NCI-H2171 treated with DMSO at 0.1 percent for 48 hours (cell line): ENCODE results near the gene MERTK.
A peak's percentile ranks its signal among the peaks of the same experiment; 100 is the strongest.
"Not testable (repeated sequence)": the region's sequence is repeated elsewhere in the genome, so short reads cannot be mapped to it uniquely, and the experiment has no call there.

ENCODE experiments used
- DNase-seq: peaks from one replicate; lab custom pipeline; 2025; lab: John Stamatoyannopoulos, UW

Gene MERTK

DNA sequence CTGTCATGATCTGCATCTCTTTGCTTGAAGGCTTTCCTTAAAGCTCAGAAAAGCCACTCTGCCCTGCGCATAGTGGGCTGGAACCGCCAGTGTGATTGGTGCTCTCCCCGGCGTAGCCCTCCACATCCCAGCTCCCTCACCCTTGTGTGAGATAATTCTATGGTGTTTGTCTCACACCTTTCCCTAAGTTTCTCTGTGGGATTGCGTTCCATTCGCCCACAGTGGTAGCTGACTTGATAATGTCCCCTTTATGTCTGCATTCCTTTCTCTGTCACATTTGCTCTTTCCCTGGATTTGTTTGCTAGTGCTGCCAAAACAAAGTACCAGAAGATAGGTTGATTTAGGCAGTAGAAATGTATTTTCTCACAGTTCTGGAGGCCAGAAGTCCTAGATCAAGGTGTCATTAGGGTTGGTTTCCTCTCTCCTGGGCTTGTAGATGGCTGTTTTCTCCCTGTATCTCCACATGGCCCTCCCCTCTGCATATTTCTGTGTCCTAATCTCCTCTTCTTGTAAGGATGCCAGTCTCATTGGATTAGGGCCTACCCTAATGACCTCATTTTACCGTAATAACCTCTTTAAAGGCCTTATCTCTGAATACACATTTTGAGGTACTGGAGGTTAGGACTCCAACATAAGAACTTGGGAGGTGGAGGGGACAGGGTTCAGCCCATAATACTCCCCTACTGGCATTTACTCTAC, 149.3 kb downstream of the MERTK start:
- DNase-seq, result no peak

DNA sequence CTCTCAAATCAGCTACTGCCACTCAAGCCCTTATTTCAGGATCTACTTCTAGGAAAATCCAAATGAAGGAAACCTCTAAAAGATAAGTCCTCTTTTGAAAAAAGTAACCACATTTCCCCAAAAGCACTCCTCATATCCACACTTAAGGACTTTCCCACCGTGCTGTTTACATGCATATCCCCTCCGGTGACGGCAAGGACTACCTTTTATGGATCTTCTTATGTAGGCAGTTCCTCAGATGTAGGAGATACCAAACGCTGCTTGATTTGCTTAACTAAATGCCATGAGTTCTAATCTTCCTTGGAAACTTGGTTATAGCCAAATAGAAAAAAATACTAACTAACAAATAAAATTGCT, 149.8 kb downstream of the MERTK start:
- no peak for DNase-seq

DNA sequence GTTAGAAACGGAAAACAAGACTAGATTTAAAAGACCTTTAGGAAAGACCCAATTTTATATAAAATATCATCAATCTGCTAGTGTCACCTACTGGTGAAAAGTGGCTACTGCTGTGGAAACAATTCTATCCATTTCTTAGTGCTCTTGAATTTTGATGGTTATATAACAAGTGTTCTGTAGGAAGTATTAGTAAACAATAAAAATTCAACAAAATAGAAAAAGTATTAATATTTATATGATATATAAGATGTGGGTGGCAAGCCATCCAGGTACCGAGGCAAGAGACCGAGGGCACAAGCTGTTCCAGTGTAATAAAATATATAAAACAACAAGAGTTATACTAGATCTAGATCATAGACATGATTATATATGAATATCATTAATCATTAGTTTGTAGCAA, 150.5 kb downstream of the MERTK start:
- peak; percentile 80 for DNase-seq

DNA sequence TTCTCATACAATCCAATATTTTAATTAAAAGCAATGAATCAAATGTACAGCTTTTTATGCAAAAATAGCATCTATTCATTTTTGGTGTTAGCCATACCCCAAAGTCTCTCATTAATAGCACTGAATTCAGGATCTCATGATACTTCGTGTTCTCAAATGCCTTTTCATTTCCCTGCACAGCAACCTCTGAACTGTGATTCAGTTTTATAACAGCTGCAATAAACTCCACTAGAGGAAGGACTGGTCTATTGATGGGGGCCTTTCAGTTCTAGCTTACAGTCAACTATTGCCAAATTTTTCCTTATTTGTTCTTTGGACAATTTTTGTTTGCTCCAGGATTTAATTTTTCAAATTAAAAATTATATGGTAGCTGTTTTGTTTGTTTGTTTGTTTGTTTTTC, 151.9 kb downstream of the MERTK start:
- DNase-seq, result no peak

DNA sequence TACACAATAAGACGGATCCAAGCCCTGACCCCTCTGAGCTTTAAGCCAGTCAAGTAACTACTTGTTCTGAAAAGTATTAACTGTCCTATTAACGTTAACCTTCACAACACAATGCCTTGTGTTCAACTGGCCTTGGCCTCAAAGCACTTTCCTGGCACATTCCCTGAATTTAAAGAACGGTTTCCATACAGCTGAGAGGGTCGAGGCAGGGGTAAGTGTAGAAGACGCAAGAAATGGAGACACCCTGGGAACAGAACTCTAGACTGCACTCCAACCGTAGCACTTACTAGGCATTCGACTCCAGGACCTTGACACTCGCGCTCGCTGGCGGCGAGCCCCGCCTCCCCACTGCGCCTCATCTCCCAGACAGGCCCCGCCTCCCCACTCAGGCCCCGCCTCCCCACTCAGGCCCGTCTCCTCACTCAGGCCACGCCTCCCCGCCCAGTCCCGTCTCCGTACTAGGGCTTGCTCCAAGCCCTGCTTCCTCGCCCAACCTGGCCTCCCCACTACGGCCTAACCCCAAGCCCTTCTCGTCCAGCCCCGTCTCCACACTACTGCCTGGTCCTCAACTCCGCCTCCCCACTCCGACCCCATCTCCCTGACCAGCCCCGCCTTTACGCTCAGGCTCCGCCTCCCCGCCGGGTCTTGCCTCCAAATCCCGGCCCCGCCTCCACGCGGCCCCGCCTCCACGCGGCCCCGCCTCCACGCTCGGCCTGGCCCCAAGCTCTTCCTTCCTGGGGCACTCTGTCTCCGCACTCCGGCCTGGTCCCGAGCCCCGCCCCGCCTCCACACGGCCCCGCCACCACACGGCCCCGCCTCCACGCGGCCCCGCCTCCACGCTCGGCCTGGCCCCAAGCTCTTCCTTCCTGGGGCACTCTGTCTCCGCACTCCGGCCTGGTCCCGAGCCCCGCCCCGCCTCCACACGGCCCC, 155.8 kb downstream of the MERTK start:
- DNase-seq, result peak; percentile 95

DNA sequence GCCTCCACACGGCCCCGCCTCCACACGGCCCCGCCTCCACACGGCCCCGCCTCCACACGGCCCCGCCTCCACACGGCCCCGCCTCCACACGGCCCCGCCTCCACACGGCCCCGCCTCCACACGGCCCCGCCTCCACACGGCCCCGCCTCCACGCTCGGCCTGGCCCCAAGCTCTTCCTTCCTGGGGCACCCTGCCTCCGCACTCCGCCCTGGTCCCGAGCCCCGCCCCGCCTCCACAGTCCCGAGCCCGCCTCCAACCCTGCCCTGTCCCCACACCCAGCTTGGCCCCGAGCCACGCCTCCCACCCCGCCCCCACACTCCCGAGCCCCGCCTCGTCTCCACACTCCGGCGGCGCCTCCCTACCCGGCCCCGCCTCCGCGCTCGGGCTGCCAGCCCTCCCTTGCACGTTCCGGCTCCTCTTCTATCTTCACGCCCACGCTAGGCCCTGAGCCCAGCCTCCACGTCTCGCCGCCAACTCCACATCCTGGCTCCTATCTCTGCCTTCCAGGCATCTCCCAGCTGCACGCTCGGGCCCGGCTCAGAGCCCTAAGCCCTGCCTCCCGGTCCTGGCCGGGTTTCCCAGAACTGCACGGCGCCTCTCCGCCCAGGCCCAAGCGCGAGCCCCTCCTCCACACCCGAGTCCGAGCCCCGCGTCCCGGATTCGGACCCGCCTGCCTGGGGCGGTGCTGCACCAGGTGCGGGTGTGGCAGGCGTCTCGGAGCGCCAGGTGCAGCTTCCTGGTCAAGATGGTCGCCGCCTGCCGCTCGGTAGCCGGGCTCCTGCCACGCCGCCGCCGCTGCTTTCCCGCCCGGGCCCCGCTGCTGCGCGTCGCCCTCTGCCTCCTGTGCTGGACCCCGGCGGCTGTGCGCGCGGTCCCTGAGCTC, 156.7 kb downstream of the MERTK start, which contains the start of gene TMEM87B:
Gene TMEM87B (plus strand): TSS at position 423 of the 883 bp plus-strand sequence. CDS start 323 bp downstream, at position 746.
- peak; percentile 94 for DNase-seq

DNA sequence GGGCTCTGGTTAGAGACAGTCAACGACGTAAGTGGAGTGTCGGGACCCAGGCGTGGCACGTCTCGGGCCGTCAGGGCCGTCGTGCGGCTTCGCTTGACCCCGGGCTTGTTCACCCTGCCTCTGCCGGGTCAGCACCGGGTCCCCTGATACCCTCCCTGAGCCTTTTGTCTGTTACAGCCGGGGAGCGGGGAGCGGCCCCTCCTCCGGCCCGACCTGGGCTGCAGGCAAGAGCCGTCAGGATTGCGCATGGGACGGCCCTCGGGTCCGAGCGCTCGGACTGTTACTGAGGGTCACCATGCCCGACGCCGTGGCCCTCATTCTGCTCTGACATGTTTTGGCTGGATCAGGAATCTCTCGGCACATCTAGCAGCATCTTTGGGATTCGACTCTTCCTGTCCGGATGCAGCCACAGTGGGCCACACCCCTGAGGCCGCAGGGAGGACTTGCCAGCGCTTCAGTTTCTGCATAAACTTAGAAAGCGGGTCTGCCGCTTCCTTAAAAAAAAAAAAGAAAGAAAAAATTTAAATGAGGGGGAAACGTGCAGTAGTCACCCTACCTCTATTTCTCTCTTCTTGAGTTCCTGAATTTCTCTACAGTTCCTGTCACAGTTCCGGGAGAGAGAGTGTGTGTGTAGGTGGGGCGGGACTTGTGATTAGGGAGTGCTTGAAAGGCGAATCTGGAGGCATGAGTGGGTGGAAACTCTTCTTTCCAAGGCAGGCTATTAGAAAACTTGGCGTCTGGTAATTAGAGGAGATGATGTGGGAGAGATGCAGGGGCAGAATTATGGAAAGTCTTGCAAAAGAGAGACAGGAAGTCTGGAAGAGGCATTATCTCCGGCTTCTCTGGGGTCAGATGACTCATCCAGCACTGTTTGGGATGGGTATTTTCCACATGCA, 157.6 kb downstream of the MERTK start:
- peak; percentile 53 for DNase-seq

DNA sequence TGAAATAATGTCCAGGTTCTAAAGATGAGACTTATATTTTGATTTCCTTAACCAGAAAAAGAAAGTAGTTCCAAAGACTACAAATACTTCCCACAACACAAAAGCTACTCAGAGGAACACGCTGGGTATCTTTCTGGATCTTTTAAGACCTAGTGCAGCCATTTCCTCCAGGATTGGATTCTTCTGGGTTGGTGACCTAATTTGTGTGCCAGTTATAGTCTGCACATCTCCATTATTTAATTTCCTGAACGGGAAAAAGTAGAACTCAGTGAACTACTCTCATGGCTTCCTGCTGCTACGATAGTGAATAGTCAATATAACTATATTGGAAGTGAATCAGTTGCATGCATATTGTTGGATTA, 158.2 kb downstream of the MERTK start:
- no peak for DNase-seq

DNA sequence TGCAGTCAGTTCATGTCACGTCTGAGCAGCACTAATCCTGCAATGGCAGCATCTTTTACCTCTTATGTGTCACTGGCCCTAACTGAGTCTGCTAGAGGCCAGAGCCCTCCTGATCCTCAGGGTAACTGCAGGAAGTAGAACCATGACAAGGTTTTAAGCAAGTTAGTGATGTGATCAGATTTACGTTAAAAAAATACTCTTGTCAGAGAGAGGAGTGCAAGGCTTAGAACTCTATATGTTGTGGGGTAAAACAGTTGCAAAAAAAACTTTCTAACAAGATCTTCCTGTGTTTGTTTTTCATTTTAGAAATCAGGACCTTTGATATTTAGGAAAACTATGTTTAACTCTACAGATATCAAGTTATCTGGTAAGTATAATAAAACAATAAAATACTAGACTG, 161.3 kb downstream of the MERTK start:
- DNase-seq, result no peak

DNA sequence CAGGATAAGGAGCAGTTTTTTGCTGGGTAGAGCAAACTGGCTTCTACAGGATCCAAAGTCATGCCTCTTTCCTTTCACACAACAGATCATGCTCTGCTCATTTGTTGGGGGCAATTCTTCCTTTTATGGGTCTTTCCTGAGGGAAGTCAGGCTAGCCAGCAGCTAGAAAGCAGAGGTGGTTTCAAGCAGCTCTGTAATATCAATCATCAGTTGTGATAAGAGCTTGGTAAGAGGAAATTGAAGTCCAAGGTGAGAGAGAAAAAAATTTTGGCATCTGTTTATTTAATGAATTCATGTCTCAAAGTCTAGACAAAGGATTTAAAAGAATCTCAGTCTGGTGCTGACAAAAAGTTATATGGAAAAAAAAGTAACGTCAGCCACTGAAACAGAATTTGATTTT, 162.9 kb downstream of the MERTK start:
- no peak for DNase-seq

DNA sequence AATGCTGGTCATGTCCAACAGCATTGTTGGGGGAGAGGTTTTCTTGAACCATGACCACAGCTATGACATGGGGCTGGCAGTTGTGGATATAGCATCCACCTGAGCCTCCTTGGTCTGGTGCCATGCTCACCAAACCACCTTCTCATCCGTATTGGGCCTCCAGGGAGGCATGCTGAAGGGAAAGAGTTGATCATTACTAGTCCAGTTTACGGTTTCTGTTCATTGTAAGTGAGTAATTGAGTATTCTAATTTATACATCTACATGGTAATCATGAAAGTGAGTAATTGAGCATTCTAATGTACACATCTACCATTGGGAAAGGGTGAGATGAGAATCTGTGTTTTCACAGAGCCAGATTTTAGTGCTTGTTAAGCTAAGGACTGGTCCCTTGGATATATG, 163.4 kb downstream of the MERTK start:
- DNase-seq, result no peak

DNA sequence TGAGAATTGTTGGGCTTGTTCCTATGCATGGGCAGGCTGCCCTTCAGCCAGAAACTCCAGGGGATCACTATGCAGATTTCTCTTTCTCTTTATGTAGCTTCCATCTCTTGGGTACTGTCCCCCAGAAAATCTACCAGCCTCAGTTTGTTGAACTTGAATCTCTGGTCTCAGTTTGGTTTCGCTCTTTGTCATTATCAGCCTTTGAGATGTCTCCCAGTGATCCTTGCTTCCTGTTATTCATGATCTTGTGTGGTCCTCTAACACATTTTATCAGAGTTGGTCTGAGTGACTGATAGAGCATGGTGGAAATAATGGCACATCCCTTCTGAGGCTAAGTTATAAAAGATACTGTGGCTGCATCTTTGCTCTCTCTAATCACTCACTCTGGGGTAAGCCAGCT, 164.5 kb downstream of the MERTK start:
- DNase-seq, result no peak

DNA sequence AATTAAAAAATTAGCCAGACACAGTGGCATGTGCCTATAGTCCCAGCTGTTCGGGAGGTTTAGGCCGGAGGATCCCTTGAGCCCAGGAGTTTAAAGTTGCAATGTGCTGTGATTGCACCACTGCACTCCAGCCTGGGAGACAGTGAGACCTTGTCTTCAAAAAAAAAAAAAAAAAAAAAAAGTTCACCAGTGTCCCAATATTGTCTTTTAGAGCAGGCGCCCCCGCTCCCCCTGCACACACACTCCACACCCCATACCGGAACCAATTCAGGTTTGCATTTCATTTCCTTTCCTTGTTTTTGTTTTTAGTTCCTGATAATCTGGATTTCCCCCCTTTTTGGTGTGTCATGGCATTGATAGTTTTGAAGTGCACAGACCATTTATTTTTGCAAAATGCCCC, 167.1 kb downstream of the MERTK start:
- no peak for DNase-seq

DNA sequence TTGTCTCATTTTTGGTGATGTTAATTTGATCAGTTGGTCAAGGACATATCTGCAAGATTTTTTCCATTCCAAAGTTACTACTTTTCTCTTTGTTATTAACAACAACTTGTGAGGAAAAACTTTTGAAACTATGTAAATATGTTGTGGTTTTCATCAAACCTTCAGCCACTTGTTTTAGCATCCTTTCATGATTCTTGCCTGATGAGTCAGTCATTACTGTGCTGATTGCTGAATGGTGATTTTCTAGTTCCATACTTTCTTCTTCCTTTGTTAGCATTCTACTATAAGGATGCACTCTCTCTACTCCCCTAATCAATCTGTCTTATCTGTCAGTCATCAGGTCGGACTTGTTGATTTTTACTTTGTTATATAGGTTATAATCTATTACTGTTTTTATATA, 167.6 kb downstream of the MERTK start:
- no peak for DNase-seq

DNA sequence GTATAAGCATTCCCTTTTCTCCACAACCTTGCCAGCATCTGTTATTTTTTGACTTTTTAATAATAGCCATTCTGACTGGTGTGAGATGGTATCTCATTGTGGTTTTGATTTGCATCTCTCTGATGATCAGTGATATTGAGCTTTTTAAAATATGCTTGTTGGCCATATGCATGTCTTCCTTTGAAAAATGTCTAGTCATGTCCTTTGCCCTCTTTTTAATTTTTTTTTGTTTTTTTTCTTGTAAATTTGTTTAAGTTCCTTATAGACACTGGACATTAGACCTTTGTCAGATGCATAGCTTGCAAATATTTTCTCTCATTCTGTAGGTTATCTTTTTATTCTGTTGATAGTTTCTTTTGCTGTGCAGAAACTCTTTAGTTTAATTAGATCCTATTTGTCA, 171.4 kb downstream of the MERTK start:
- DNase-seq, result not testable (repeated sequence)

DNA sequence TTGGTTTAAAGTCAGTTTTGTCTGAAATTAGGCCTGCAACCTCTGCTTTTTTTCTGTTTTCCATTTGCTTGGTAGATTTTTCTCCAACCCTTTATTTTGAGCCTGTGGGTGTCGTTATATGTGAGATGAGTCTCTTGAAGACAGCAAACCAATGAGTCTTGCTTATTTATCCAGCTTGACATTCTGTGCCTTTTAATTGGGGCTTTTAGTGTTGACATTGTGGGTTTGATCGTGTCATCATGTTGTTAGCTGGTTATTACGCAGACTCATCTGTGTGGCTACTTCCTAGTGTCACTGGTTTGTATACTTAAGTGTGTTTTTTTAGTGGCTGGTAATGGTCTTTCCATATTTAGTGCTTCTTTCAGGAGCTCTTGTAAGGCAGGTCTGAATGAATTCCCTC, 175.5 kb downstream of the MERTK start:
- DNase-seq, result no peak

DNA sequence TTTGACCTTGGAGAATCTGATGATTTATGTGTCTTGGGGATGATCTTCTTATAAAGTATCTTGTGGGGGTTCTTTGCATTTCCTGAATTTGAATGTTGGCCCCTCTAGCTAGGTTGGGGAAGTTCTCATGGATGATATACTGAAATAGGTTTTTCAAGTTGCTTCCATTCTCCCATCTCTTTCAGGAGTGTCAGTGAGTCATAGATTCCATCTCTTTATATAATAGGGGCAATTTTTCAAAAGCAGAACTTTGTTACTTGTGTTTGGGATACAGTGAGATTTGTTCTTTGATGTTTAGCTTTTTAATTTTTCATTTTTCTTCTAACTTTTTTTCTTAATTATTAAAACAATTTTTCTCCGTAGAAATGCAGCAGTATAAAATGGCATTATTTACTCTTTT, 176.1 kb downstream of the MERTK start:
- DNase-seq, result no peak

DNA sequence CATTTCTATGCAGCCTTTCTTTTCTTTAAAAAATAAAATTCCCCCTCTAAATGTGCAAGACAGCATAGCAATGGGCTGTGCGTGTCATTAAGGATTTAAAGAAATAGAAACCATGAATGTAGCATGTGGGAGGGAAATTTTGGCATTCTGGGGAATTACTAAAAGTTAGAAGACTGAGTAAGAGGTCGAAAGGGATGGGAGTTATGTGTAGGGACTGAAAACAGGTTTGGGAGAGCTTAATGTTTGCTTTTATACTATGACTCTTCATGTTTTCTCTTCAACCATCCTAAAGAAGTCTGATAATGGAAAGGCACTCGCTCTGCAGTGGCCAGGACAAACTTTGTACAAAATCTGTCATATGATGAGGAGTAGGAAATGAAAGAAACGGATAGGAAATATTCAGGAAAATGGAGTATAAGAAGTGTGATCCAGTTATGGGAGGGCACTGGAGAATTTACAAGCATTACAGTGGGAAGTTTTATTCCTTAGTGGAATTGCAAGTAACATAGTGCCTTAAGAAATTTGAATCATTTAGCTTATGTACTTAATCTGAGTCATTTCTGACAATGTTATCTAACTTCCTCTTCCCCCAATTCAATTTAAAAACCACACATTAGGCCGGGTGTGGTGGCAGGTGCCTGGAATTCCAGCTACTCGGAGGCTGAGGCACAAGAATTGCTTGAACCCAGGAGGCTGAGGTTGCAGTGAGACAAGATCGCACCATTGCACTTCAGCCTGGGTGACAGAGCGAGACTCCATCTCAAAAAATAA, 177.3 kb downstream of the MERTK start:
- no peak for DNase-seq

DNA sequence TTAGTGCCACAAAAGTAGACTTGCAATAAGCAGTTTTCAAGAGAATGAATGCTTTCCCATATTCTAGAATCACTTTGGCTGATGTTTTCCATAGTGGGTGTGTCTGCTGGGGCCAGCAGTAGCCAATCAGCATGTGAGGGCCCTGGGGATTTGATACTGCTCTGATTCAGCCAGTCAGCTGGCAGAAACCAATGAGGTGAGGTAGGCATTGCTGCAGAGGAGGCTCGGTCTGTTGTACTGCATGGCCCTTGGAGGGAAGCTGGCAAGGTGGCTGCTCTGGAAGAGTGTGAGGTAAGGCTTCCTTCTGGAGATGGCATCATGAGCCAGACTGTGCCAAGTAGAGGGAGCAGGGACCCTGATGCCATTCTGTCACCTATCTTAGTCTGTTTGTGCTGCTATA, 179.4 kb downstream of the MERTK start:
- DNase-seq, result peak; percentile 38
